Measurements from ENCODE around the gene MCAM.

MCAM gene

GRCh38 chr11:119343726-119344125, 26.8 kb upstream of the MCAM start:
- no peaks in the 10 kb centered on the region for H3K9me3 ChIP-seq (ENCODE audit: control insufficient read depth in 1 of 2, low read length in 2 of 2)
- no peaks in the 10 kb centered on the region for H3K27me3 ChIP-seq (ENCODE audit: low read depth, low read length)
- H3K4me1 ChIP-seq (ENCODE audit: control insufficient read depth in 1 of 2, insufficient read depth in 2 of 2, low read length in 2 of 2) = peaks cover 3 to 33% of the 10 kb centered on the region in 2 donors
- no peaks in the 10 kb centered on the region for H3K36me3 ChIP-seq (ENCODE audit: control insufficient read depth in 1 of 2, insufficient read depth in 2 of 2, low read length in 2 of 2)
- H3K27ac ChIP-seq (ENCODE audit: low read length) = no peak overlapping the region
- no peak overlapping the region for H3K4me3 ChIP-seq (ENCODE audit: low read depth in 1 of 2, low read length in 2 of 2)

- Histone ChIP-seq H3K27ac (ENCODE audit: low read length) (no peak overlapping the region), H3K4me3 (ENCODE audit: low read depth in 1 of 2, low read length in 2 of 2) (no peak overlapping the region), H3K4me1 (ENCODE audit: control insufficient read depth in 1 of 2, insufficient read depth in 2 of 2, low read length in 2 of 2) (peaks cover 3 to 45% of the 10 kb centered on the region in 2 donors), H3K36me3 (ENCODE audit: control insufficient read depth in 1 of 2, insufficient read depth in 2 of 2, low read length in 2 of 2) (no peaks in the 10 kb centered on the region), H3K9me3 (ENCODE audit: control insufficient read depth in 1 of 2, low read length in 2 of 2) (no peaks in the 10 kb centered on the region), H3K27me3 (ENCODE audit: low read depth, low read length) (no peaks in the 10 kb centered on the region)
These were observed 25.6 kb upstream of the MCAM start for GRCh38 chr11:119342362-119343130.

GRCh38 chr11:119342023-119342300, 25.0 kb upstream of the MCAM start:
- H3K4me1 ChIP-seq (ENCODE audit: control insufficient read depth in 1 of 2, insufficient read depth in 2 of 2, low read length in 2 of 2) = peaks cover 3 to 50% of the 10 kb centered on the region in 2 donors
- H3K27ac ChIP-seq (ENCODE audit: low read length) = no peak overlapping the region
- H3K27me3 ChIP-seq (ENCODE audit: low read depth, low read length) = no peaks in the 10 kb centered on the region
- H3K36me3 ChIP-seq (ENCODE audit: control insufficient read depth in 1 of 2, insufficient read depth in 2 of 2, low read length in 2 of 2) = no peaks in the 10 kb centered on the region
- H3K9me3 ChIP-seq (ENCODE audit: control insufficient read depth in 1 of 2, low read length in 2 of 2) = no peaks in the 10 kb centered on the region
- H3K4me3 ChIP-seq (ENCODE audit: low read depth in 1 of 2, low read length in 2 of 2) = no peak overlapping the region

- Histone ChIP-seq H3K27me3 (ENCODE audit: low read depth, low read length) (no peaks in the 10 kb centered on the region), H3K4me1 (ENCODE audit: control insufficient read depth in 1 of 2, insufficient read depth in 2 of 2, low read length in 2 of 2) (peaks cover 3 to 48% of the 10 kb centered on the region in 2 donors), H3K27ac (ENCODE audit: low read length) (no peak overlapping the region), H3K36me3 (ENCODE audit: control insufficient read depth in 1 of 2, insufficient read depth in 2 of 2, low read length in 2 of 2) (no peaks in the 10 kb centered on the region), H3K4me3 (ENCODE audit: low read depth in 1 of 2, low read length in 2 of 2) (peak overlapping the region in 1 of 2 donors; percentile 67), H3K9me3 (ENCODE audit: control insufficient read depth in 1 of 2, low read length in 2 of 2) (no peaks in the 10 kb centered on the region)
These were observed 24.5 kb upstream of the MCAM start for GRCh38 chr11:119341222-119342022.

GRCh38 chr11:119340335-119341221, 23.6 kb upstream of the MCAM start, which contains the start of gene C1QTNF5:
C1QTNF5 (minus strand) TSS chr11:119340883; CDS start chr11:119340397, 486 bp downstream.
- Histone ChIP-seq H3K4me3 (ENCODE audit: low read depth in 1 of 2, low read length in 2 of 2) (peak within 1 kb of the TSS; percentile 48 to 67), H3K9me3 (ENCODE audit: control insufficient read depth in 1 of 2, low read length in 2 of 2) (no peaks in the 10 kb centered on the region), H3K36me3 (ENCODE audit: control insufficient read depth in 1 of 2, insufficient read depth in 2 of 2, low read length in 2 of 2) (no peaks in the 10 kb centered on the region), H3K4me1 (ENCODE audit: control insufficient read depth in 1 of 2, insufficient read depth in 2 of 2, low read length in 2 of 2) (peaks cover 4 to 57% of the 10 kb centered on the region in 2 donors), H3K27me3 (ENCODE audit: low read depth, low read length) (no peaks in the 10 kb centered on the region), H3K27ac (ENCODE audit: low read length) (peak within 1 kb of the TSS; percentile 61)

GRCh38 chr11:119339589-119340334, 22.8 kb upstream of the MCAM start:
- peak overlapping the region; percentile 16 for H3K27ac ChIP-seq (ENCODE audit: low read length)
- no peaks in the 10 kb centered on the region for H3K9me3 ChIP-seq (ENCODE audit: control insufficient read depth in 1 of 2, low read length in 2 of 2)
- H3K27me3 ChIP-seq (ENCODE audit: low read depth, low read length) = no peaks in the 10 kb centered on the region
- peaks cover 12 to 65% of the 10 kb centered on the region in 2 donors for H3K4me1 ChIP-seq (ENCODE audit: control insufficient read depth in 1 of 2, insufficient read depth in 2 of 2, low read length in 2 of 2)
- no peaks in the 10 kb centered on the region for H3K36me3 ChIP-seq (ENCODE audit: control insufficient read depth in 1 of 2, insufficient read depth in 2 of 2, low read length in 2 of 2)
- H3K4me3 ChIP-seq (ENCODE audit: low read depth in 1 of 2, low read length in 2 of 2) = peak overlapping the region; percentile 48 to 67

GRCh38 chr11:119338965-119339588, 22.1 kb upstream of the MCAM start:
- Histone ChIP-seq H3K4me1 (ENCODE audit: control insufficient read depth in 1 of 2, insufficient read depth in 2 of 2, low read length in 2 of 2) (peaks cover 12 to 66% of the 10 kb centered on the region in 2 donors), H3K27me3 (ENCODE audit: low read depth, low read length) (no peaks in the 10 kb centered on the region), H3K4me3 (ENCODE audit: low read depth in 1 of 2, low read length in 2 of 2) (peak overlapping the region; percentile 26 to 67)

GRCh38 chr11:119338318-119338890, 21.5 kb upstream of the MCAM start:
- Histone ChIP-seq H3K36me3 (ENCODE audit: control insufficient read depth in 1 of 2, insufficient read depth in 2 of 2, low read length in 2 of 2) (no peaks in the 10 kb centered on the region), H3K9me3 (ENCODE audit: control insufficient read depth in 1 of 2, low read length in 2 of 2) (no peaks in the 10 kb centered on the region), H3K27me3 (ENCODE audit: low read depth, low read length) (no peaks in the 10 kb centered on the region), H3K4me3 (ENCODE audit: low read depth in 1 of 2, low read length in 2 of 2) (peak overlapping the region; percentile 11 to 67), H3K27ac (ENCODE audit: low read length) (peak overlapping the region; percentile 16), H3K4me1 (ENCODE audit: control insufficient read depth in 1 of 2, insufficient read depth in 2 of 2, low read length in 2 of 2) (peaks cover 12 to 66% of the 10 kb centered on the region in 2 donors)

More at GRCh38 chr11:119338965-119339588, 22.1 kb upstream of the MCAM start:
- Histone ChIP-seq H3K36me3 (ENCODE audit: control insufficient read depth in 1 of 2, insufficient read depth in 2 of 2, low read length in 2 of 2) (no peaks in the 10 kb centered on the region), H3K27ac (ENCODE audit: low read length) (peak overlapping the region; percentile 16), H3K9me3 (ENCODE audit: control insufficient read depth in 1 of 2, low read length in 2 of 2) (no peaks in the 10 kb centered on the region)

GRCh38 chr11:119337581-119338317, 20.8 kb upstream of the MCAM start:
- Histone ChIP-seq H3K9me3 (ENCODE audit: control insufficient read depth in 1 of 2, low read length in 2 of 2) (no peaks in the 10 kb centered on the region), H3K27me3 (ENCODE audit: low read depth, low read length) (no peaks in the 10 kb centered on the region), H3K36me3 (ENCODE audit: control insufficient read depth in 1 of 2, insufficient read depth in 2 of 2, low read length in 2 of 2) (no peaks in the 10 kb centered on the region), H3K4me3 (ENCODE audit: low read depth in 1 of 2, low read length in 2 of 2) (peak overlapping the region in 1 of 2 donors; percentile 67), H3K27ac (ENCODE audit: low read length) (peak overlapping the region; percentile 40), H3K4me1 (ENCODE audit: control insufficient read depth in 1 of 2, insufficient read depth in 2 of 2, low read length in 2 of 2) (peaks cover 12 to 66% of the 10 kb centered on the region in 2 donors)
